NOMO-1 treated with DMSO at 0.1 percent for 48 hours (cell line): ENCODE results near the gene MRPL22.
A peak's percentile ranks its signal among the peaks of the same experiment; 100 is the strongest.
"Not testable (repeated sequence)": the region's sequence is repeated elsewhere in the genome, so short reads cannot be mapped to it uniquely, and the experiment has no call there.

Experiments
- DNase-seq: peaks from one replicate; lab custom pipeline; 2025; ENCODE audit not compliant: unreplicated experiment; lab: John Stamatoyannopoulos, UW

The MRPL22 gene

DNA sequence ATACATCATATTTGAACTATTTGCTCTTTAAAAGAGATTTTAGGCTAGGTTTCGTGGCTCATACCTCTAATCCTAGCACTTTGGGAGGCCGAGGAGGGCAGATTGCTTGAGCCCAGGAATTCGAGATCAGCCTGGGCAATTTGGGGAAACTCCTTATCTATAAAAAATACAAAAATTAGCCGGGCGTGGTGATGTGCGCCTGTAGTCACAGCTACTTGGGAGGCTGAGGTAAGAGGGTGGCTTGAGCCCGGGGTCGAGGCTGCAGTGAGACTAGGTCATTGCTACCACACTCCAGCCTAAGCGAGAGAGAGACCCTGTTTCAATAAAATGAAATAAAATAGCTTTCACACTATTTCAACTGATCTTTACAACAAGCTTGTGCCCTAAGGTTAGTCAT lies 500 bp upstream of the MRPL22 start:
- no peak for DNase-seq

DNA sequence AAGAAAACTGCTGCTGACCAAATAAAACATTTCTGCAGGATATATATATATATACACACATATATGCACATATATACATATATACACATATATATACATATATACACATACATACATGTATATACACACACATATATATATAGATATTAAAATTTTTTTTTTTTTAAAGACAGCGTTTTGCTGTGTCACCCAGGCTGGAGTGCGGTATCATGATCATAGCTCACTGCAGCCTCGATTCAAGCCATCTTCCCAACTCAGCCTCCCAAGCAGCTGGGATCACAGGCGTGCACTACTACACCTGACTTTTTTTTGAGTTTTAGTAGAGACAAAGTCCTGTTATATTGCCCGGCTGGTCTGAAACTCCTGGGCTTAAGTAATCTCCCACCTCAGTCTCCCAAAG lies 2.7 kb downstream of the MRPL22 start:
- no peak for DNase-seq

DNA sequence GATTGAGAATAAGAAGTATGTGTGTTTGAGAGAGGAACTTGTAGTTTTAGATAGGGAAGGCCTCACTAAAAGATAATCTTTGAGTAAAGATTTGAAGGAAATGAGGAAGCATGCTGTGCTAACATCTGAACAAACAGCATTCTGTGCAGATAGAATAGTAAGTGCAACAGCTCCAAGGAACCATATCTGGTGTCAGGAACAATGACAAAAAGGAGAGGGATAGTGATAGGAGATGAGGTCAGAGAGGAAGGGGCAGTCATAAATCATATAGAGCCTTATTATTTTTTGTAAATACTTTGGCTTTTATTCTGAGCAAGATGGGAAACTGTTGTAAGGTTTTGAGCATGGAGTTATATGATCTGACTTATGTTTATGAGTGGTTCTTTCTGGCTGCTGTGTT lies 3.8 kb downstream of the MRPL22 start:
- no peak for DNase-seq

DNA sequence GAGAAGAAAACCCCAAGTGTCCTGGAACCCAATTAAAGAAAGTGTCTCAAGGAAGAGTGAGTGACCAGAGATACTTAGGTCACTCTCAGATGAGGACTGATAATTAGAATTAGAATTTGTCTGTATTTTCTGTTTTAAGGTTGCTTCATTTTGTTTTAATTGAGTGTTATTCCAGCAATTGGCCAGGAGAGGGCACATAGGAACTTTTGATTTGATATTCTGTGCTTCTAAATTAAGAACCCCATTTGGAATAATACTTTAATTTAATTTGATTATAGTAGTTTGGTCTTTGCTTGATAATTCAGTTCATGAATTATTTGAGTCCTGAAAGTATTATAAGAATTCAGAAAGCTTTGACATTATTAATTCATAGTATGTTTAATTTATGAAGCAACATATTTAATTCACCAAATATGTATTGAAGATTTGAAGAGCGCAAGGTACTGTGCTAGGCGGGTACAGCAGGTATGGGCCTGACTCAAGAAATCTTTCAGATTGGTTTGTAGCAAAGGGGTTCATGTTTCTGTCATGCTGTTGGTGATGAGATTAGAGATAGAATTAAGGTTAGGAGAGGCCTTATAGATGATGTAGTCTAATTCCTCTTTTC lies 4.9 kb downstream of the MRPL22 start:
- DNase-seq = no peak

DNA sequence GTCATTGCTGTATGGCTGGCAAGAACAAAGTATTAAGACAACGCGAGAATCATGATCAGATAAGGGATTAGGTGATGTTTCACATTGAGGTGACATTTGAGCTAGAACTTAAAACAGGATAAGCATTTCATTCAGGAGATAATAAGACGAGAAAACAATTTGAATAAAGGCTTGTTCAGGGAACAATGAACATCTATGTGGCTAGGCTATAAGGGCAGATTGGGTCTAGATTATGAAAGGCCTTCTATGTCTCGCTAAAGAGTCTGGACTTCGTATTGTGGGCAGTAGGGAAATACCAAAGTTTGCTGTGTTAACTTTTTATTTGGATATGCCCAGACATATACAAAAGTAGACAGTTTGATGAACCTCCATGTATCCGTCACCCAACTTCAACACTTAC lies 6.9 kb downstream of the MRPL22 start:
- DNase-seq = no peak

DNA sequence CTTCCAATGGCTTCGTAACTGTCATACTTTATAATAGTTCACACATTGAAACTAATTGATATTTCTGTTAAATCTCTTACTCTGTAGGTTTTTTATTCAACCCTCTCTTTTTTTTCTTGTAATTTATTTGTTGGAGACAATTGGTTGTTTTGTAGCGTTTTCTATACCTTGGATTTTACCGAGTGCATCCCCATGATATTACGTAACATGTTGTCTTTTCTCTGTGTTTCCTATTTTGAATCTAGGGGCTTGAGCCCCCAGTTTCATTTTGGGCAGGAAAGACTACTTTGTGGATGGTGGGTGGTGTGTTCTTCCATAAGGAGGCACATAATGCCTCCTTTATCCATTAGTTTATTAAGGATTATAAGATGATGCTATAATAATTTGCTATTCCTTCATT lies 7.4 kb downstream of the MRPL22 start:
- DNase-seq = no peak

DNA sequence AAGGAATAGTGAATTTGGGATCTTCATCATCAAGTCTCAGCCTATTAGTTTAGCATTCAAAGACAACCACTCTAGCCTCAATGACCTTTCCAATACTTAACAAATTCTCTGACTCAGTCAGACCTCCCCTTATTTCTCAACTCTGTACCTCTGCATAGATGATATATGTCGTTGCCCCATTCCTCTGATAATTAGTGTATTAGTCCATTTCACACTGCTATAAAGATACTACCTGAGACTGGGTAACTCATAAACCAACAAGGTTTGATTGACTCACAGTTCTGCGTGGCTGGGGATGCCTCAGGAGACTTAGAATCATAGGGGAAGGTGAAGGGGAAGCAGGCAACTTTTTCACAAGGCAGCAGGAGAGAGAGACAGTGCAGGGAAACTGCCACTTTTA lies 8.9 kb downstream of the MRPL22 start:
- no peak for DNase-seq

DNA sequence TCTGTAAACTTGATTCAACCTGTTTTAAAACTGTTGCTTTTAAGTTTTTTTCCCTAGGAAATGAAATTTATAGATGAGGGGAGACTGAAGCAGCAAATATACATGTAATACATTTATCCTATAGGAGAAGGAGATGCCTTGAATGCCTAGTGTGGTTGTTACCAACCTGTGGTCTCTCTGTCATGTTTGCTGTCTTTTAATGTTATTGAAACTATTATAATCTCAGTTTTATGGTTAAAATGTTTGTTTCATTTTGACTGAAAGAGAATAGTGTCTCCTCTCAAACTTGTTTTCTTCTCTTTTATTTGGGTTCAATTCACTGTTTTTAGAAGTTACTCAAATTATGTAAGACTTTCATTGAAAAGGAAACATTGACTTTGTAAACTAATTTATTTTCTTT lies 15.8 kb downstream of the MRPL22 start:
- DNase-seq = no peak

DNA sequence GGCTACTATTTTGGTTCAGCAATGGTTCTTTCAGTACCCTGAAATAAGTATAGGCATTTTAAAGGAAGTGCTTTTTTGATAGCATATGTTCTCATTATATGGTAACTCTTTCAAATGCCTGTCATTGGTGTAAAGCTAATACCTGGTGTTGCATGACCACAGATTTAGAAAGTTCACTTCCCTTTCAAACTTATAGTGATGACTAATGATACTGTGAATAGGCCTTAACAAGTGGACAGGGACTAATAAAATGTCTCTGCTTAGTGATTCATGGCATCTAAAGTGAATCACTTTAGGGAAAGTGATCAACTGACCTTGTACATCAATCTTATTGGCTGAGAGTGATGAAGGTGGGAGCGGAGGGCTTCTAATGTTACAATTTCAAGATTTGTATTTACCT lies 21.6 kb downstream of the MRPL22 start:
- DNase-seq = peak; percentile 21

DNA sequence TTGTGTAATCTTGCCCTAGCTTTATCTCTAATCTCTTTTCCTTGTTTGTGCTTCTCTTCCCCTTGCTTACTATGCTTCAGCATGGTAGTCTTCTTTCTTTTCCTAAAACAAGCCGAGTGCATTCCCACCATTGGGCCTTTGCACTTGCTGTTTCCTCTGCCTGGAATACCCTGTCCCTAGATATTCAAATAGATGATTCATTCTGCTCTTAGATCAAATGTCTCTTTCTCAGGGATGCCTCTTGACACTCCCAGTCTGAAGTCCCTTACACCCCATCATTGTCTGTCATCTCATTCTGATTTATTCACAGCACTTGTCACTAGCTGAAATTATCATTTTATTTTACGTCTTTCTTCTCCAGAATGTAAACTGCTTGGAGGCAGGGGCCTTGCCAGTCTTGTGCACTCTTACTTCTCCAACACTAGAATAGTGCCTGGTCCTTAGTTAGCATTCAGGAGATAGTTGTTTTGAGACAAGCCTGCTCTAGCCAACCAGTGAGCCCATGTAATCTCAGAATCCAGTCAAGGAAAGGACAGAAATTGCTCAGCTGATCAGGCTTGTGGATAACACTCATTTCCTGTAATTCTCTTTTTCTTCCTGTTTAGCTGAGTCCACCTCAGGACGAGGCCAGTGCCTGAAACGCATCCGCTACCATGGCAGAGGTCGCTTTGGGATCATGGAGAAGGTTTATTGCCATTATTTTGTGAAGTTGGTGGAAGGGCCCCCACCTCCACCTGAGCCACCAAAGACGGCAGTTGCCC lies 25.4 kb downstream of the MRPL22 start:
- DNase-seq = no peak

DNA sequence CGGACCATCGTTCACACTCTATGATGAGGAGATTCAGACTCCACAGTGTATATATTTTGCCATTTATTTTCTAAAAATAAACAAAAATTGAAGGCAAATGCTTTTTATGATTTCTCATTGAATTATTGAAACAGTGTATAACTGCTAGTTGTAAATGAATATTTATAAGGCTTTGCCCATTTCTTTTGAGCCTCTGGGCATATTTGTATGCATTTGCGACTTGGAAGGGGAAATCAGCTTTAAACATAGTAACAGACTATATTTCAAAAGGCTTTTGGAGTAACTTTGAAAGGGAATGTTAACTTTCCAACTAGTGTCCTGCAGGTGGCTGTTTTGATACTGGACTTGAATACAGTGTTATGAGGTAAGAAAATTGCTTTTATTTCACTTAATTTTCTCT lies 26.0 kb downstream of the MRPL22 start:
- no peak for DNase-seq

DNA sequence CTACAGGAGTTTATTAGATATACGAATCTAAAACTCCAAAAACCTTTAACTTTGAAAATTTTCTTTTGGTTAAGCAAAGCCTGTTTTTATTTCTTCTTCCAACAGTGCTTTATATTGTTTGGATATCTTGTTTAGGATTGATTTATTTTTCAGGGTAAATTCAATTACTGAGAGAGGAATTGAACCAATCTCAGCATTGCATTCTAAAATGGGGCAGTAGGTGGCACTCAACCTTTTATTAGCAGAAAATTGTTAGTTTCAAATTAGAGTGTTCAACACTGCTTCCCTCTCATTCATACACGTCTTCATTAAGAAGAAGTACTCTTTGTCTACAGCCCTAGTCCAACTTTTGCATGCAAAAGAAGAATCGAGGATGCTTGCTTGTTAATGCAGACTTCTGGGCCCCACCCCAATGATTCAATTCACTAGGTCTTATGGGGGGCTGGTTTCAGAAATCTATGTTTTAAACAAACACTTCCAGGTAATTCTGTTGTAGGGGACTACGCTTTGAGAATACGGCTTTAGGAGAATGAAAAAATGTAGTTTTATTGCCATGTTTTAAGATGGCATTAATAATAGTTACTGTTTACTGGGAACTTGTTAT lies 26.6 kb downstream of the MRPL22 start:
- DNase-seq = no peak

DNA sequence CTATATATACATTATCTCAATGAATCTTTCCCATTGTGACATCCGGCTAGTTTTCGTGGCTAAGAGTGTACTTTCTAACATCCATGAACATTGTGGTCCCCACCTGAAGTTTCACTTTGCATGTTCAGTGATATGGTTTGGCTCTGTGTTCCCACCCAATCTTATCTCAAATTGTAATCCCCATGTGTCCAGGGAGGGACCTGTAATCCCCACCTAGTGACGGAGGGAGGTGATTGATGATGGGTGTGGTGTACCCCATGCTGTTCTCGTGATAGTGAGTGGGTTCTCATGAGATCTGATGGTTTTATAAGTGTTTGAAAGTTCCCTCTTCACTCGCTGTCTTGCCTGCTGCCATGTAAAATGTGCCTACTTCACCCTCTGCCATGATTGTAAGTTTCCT lies 28.1 kb downstream of the MRPL22 start:
- no peak for DNase-seq

DNA sequence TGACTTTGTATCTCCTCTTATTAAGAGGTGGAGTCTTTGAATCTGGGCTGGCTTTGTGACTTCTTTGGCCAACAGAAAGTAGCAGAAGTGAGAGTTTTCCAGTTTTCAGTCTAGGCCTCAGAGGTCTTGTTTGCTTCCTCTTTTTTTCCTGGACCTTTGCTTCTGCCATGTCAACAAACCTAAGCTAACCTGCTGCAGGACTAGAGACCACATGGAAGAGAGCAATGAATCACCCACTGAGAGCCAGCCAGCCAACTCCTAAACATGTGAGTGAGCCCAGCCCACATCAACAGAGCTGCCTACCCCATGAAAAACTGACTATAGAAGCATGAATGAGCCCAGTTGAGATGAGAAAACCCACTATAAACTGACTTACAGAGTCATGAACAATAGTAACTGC lies 29.9 kb downstream of the MRPL22 start:
- DNase-seq = peak; percentile 47

DNA sequence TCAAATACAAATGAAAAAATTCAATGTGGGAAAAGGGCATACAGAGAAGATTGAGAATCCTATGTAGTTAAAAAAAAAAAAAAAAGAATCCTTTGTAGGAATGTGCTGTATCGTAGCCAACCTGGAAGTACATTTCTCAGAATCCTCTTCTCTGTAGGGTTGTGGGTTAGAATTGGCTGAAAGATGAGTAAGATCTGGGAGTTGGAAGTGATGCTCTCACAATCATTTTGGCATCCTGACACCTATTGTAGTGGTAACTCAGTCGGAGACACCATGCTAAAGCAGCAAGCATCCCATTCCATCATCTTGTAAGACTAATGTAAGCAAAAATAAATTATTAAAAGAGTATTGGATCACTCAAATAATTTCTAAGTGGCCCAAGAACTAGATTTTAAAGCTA lies 30.6 kb downstream of the MRPL22 start:
- DNase-seq = no peak

DNA sequence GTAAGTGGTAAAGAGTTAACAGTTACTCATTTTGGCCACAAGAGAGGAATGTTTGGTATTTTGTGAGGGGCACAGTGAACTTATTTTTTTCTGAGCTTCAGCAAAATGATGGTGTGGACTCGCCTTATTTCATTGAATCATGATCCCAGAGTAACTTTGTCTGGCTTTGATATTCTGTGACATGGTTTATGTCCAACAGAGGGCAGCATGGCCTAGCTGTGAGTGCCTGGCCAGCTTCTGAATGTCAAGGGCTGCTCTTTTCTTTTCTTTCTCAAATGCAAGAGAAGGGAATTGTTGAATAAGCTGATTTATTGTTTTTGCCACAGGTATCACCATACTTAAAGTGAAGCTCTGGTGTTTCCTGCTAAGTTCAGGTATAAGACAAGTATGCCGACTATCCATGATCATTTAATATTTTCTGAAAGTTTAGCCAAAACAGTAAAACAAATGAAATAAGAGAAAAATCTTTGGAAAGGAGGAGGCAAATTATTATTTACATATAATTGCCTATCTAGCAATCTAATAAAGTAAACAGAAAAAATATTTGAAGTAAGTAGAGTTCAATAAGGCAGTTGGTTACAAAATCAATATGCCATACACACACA lies 31.7 kb downstream of the MRPL22 start:
- DNase-seq = no peak

DNA sequence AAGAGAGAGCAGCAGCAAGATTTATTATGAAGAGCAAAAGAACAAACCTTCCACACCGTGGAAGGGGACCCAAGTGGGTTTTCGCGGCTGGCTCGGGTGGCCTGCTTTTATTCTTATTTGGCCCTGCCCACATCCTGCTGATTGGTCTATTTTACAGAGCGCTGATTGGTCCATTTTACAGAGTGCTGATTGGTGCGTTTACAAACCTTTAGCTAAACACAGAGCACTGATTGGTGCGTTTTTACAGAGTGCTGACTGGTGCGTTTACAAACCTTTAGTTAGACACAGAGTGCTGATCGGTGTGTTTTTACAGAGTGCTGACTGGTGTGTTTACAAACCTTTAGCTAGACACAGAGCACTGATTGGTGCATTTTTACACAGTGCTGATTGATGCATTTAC lies 35.2 kb downstream of the MRPL22 start:
- not testable (repeated sequence) for DNase-seq

DNA sequence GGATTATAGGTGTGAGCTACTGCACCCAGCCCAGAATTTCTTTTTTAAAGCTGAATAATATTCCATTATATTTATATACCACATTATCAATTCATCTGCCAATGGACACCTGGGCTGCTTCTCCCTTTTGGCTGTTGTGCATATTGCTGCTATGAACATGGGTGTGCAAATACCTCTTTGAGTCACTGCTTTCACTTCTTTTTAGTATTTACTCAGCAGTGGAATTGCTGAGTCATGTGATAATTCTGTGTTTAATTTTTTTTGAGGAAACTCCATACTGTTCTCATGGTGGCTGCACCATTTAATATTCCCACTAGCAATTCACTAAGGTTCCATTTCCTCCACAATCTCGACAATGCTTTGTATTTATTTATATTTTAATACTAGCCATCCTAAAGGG lies 36.5 kb downstream of the MRPL22 start:
- peak; percentile 39 for DNase-seq

DNA sequence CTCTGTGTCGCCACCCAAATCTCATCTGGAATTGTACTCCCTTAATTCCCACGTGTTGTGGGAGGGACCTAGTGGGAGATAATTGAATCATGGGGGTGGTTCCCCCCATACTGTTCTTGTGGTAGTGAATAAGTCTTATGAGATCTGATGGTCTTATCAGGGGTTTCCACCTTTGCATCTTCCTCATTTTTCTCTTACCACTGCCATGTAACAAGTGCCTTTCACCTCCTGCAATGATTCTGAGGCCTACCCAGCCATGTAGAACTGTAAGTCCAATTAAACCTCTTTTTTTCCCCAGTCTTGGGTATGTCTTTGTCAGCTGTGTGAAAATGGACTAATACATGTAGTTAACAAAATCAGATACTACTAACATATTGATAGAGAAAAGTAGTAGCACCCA lies 37.4 kb downstream of the MRPL22 start:
- not testable (repeated sequence) for DNase-seq

DNA sequence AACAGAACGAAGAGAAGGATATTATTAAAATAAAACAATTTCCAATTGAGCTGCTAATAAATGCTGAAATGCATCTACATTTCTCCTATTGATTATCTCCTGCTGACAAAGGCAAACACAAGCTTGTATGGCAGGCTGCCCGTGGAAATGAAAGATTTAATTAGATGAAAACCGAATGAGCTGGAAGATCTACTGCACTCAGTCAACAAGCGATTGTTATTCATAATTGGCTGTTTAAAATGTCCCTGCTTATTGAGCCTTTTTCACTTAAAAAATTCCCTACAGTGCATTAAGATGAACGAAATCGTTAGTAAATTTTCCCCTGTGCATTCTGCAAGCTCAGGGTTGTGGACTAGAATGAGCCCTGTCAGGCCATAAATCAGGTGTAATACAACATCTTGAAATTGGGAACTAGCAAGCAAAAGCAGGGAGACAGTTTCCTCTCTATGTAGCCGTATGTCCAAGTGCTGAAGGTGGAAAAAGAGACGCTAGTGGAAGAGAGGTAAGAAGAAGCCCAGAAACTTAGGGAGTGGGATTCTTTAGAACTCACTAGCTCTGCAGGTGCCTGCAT lies 44.2 kb downstream of the MRPL22 start:
- no peak for DNase-seq

DNA sequence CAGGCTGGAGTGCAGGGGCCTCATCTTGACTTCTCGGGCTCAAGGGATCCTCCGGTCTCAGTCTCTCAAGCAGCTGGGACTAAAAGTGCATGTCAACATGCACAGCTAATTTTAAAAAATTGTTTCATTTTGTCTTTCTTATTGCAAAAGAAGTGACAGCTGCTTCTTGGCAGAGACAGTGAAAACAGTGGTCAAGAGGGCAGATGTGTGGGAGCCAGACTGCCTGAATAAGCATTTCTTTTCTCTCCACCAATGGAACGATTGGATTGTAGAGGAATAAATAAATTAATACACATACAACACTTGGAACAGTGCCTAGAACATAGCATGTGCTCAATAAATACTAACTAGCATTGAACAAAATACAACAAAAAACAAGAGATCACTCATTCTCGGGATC lies 45.3 kb downstream of the MRPL22 start:
- DNase-seq = no peak

DNA sequence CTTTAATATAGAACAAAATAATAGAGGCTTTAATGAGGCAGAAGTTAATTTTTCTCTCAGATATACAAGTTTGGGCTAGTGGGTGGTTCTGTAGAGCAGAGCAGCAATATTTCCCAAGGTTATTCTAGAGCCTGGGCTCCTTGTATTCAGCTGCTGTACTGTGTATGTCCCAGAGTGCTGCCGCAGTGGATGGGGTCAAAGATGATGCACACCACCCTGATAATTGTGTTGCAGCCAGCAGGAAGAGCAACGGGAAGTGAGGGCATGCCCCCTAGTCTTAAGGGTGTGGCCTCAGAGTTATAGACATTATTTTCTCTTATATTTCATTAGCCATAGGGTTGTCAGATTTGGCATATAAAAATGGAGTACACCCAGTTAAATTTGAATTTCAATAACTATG lies 48.8 kb downstream of the MRPL22 start:
- DNase-seq = no peak
